HG02571 (cell line): Measurements from ENCODE around the gene OR52E6.

Experiments
- ATAC-seq: cut with Tn5 transposase; IDR thresholded peaks from one replicate; pipeline ENCODE4 v1.9.1; 2021; ENCODE audit warnings: mild to moderate bottlenecking, moderate library complexity; ENCODE audit not compliant: unreplicated experiment

Gene OR52E6

DNA sequence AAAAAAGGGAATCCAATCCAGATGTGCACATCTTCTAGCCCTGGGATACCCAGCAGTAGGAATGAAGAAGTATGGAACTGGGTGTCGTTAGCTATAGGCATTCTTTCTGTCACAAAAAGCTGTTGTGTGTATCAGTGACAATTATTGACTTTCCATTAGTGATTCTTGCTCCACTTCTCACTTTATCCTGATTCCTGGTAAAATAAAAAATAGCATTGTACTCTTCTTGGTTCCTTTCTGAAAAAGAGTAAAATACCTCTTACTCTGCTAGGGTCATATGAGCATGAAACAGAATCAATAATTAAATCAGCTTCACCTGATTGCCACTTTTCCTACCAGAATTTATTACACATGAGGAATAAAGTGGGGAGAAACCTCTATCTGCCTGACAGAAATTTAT, at the start of gene OR52E6:
TSS of gene OR52E6 (minus strand) at position 101 of the 400 bp plus-strand sequence. CDS start at position 101, 0 bp downstream.
- no peak for ATAC-seq

- no peak for ATAC-seq
These were observed 49.6 kb upstream of the OR52E6 start for GRCh38 chr11:5891216-5891800.

DNA sequence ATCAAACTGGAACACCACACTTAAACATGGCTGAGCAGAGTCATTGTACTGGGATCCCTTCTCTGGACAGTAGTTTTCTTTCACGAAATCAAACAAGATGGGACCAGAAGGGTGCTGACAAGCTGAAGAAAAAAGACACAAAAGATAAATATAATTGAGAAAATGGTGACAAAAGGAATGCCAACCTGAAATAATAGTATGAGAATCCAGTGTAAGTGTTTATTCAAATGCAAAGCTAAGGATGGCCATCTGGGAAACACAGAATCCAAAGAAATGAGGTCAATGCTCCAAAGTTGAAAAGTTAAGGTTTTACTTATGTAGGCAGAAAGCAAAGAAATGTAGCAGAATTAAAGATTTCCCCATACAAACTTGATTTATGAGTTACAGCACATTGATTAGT, 46.0 kb upstream of the OR52E6 start:
- no peak for ATAC-seq

- ATAC-seq: no peak
These were observed 45.5 kb upstream of the OR52E6 start for GRCh38 chr11:5887172-5887571.

GRCh38 chr11:5881756-5882155, 40.1 kb upstream of the OR52E6 start:
- no peak for ATAC-seq

DNA sequence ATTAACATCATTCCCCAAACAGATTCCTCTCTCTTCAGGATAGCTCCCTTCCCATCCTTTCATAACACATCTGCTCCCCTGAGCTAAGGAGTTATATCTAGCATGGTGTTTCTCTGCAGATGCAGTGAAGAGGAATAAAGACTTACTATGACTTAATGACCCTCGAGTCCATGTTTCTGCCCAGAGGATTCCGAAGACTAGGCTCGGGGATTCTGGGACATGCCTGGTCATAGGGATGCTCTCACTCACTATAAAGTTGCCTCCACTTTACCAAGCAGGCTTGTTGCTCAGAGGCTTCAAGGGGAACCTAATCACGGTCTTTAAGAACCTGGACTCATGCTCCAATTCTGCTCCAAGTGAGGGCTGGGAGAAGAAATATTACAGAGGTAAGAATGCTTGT, 38.6 kb upstream of the OR52E6 start, which contains the start of gene OR52E4:
TSS of gene OR52E4 (plus strand) at position 301 of the 400 bp plus-strand sequence. CDS start 3,664 bp downstream, outside the sequence.
- ATAC-seq: no peak

DNA sequence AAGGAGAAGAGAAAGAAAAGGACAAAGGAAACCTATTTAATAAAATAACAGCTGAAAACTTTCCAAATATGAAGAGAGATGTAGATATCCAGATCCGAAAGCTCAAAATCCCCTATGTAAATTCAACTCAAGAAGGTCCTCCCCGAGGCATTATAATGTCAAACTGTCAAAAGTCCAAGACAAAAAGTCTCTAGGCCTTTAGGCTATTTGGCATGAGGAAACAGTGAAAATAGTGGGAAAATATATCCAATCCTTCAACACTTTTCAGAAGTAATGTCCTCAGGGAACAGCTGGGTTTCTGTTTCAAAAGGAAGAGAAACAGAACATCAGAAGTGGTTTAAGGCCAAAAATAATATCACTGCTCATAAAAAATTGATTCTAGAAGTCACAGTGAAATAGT, 36.9 kb upstream of the OR52E6 start:
- ATAC-seq: no peak

DNA sequence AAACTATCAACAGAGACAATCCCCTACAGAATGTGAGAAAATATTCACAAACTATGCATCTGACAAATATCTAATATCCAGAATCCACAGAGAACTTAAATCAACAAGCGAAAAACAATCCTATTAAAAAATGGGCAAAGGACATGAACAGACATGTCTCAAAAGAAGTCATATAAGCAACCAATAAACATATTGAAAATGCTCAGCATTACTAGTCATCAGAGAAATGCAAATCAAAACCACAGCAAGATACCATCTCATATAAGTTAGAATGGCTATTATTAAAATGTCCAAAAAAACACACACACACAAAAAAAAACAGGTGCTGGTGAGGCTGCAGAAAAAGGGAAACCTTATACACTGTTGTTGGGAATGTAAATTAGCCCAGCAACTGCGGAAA, 24.1 kb upstream of the OR52E6 start:
- ATAC-seq: no peak

DNA sequence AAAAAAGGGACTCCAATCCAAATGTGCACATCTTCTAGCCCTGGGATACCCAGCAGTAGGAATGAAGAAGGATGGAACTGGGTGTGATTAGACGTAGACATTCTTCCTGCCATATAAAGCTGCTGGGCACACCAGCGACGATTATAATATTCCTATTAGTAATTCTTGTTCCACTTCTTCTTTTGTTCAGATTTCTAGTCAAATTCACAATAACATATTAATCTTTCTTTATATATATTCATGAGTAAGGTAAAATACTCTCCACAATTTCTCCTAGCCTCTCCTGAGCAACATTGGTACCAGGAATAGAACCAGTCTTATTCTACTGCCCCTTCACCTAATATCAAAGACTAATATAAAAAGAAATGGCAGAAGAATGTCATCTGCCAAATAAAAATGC, 15.9 kb upstream of the OR52E6 start, which contains the start of gene OR52E8:
TSS of gene OR52E8 (minus strand) at position 101 of the 400 bp plus-strand sequence. CDS start at position 101, 0 bp downstream.
- ATAC-seq: no peak

DNA sequence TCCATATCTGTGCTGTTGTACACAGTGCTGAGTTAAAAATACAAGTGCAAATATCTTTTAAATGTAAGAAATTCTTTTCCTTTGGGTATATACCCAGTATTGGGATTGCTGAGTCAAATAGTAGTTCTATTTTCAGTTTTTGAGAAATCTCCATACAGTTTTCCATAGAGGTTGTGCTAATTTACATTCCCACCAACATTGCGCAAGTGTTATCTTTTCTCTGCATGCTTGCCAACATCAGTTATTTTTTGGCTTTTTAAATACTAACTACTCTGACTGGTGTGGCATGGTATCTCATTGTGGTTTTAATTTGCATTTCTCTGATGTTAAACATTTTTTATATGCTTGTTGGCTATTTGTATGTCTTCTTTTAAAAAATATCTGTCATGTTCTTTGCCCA, 9.3 kb upstream of the OR52E6 start:
- no peak for ATAC-seq

DNA sequence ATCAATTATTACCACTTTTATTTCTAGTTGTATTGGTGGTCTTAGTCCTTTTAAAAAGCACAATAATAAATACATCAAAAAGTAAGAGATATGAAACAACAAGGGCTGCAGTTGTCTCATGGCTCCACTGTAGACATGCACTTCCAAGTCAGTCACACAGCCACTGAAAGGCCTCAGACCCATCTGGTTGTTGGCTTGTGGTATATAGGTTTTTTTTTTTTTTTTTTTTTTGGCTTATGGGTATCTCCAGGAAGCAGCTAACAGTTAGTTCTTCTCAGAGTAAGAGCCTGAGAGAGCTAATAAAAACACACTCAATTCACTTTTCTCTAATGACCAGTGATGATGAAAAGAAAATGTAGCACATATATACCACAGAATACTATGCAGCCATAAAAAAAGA, 6.0 kb upstream of the OR52E6 start:
- ATAC-seq: no peak

DNA sequence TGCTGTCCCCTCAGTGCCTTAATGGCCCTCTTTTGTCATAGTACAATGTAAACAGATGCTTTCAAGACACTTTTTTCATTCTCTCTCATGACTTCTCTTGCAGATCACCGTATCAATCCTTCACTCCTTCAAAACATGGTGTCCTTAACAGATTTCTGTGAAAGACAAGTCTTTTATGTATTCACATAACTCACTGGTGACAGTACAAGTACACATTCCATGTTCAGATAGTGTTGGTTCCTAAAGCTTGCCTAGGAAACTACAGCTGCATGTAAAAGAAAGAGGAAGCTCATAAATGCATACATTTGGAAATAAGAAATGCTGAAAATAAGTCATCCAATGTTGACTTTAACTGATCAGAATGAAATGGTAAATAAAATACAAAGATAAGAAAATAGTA, 5.0 kb upstream of the OR52E6 start:
- no peak for ATAC-seq

GRCh38 chr11:5837695-5838094, 4.0 kb downstream of the OR52E6 start:
- no peak for ATAC-seq

GRCh38 chr11:5833446-5833845, 8.3 kb downstream of the OR52E6 start:
- ATAC-seq: no peak

DNA sequence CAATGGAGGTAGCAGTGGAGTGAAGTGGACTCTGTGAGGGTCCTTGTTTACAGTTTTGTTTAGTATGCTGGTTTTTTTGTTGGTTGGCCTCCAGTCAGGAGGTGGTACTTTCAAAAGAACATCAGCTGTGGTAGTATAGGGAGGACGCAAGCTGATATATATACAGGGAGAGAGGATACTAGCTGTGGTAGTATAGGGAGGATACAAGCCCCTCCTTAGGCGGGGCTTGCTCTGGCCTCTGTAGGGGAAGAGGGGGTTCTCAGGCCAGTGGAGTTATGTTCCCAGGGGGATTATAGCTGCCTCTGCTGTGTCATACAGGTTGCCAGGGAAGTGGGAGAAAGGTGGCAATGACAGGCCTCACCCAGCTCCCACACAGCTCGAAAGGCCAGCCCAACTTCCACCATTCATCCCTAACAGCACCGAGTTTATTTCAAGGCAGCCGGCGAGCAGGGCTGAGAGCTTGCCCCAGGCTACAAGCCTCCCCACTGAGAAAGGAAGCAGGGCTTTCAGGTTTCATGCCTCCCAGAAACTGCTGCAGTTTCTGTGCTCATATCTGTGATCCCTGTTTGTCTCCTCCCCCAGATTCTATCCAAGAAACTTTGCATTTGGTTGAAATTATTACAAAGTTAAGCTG, 10.4 kb downstream of the OR52E6 start:
- ATAC-seq: no peak

DNA sequence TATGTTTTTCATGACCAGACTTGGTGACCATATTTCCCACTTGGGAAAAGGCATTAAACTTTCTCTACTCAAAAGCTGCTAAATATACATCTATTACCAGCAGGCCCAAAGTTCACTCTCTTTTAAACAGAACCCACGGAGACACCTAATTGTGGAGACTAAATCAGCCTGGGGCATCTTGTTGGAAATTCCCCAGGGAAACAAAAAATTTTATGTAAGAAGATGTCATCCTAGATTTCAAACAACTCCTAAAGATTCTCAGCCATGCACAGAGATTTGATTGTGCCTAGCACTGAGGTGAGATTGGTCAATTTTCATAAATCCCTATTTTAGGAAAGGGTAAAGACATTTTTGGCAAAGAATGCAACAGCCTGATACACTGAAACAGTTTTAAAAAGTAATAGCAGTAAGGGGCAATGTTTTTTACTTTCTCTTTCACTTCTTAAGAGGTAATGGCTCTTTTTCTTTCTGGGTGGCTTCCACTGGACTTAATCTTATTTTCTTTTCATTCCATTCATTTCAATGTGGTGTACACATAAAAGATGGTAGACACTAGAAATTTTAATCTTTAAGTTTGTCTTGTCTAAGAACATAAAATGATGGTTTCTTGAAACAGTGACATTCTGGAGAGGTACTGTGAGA, 23.3 kb downstream of the OR52E6 start:
- ATAC-seq: no peak

DNA sequence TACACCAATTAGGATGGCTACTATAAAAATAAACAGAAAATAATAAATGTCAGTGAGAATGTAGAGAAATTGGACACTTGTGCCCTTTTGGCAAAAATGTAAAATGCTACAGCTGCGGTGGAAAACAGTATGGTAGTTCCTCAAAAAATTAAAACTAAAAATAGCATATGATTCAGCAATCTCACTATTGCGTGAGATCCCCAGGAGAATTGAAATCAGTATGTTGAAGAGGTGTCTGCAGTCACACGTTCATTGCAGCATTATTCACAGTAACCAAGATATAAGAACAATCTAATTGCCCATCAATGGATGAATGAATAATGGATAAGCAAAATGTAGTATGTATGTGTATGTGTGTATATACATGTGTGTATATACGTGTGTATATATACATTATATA, 26.2 kb downstream of the OR52E6 start:
- ATAC-seq: no peak

GRCh38 chr11:5809905-5810795, 31.5 kb downstream of the OR52E6 start:
- no peak for ATAC-seq

GRCh38 chr11:5809122-5809519, 32.6 kb downstream of the OR52E6 start:
- ATAC-seq: peak; percentile 22

DNA sequence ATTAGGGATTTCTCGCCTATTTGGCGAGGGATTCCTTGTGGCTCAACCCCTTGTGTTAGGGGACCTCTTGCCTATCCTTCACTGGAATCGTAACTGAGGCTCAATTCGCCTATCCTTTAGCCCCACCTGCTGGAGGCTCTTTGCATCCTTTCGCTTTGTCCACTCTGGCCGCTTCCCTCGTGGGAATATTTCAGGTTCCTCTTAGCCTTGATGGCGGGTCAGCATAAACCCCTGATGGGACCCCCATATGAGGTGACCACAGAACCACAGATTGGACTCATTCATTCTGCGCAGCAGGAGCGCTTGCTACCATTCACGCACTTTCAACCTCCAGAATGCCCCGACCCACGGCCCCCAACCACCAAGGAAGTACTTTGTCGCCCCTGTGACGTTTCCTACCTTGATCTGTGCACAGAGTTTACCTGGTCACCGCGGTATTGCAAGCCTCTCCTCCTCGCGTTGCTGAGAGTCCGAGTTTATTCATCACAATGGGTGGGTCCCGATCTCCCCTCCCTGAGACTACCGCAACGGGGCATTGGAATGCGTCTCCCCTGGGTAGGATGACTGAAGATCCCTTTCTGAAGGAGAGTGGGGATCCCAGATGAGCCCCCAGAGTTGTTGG, 33.1 kb downstream of the OR52E6 start, which contains the start of gene OR52N2:
TSS of gene OR52N2 (plus strand) at position 425 of the 622 bp plus-strand sequence. CDS start 11,412 bp downstream, outside the sequence.
- peak; percentile 97 for ATAC-seq

GRCh38 chr11:5807580-5807979, 34.1 kb downstream of the OR52E6 start:
- ATAC-seq: no peak
